Measurements from ENCODE around the gene DQX1. TPM values are rescaled to one million over a fixed set of nuclear protein-coding genes. Genes with fewer than 3 reads are reported as not detected.
A peak's percentile ranks its signal among the peaks of the same experiment; 100 is the strongest.

The DQX1 gene
- total and polyA plus RNA-seq, 2 of the 8 experiments (the other 6 are each of a cell fraction or from before 2014, with no cell fraction given) = 0.76 to 1.1 TPM

DNA sequence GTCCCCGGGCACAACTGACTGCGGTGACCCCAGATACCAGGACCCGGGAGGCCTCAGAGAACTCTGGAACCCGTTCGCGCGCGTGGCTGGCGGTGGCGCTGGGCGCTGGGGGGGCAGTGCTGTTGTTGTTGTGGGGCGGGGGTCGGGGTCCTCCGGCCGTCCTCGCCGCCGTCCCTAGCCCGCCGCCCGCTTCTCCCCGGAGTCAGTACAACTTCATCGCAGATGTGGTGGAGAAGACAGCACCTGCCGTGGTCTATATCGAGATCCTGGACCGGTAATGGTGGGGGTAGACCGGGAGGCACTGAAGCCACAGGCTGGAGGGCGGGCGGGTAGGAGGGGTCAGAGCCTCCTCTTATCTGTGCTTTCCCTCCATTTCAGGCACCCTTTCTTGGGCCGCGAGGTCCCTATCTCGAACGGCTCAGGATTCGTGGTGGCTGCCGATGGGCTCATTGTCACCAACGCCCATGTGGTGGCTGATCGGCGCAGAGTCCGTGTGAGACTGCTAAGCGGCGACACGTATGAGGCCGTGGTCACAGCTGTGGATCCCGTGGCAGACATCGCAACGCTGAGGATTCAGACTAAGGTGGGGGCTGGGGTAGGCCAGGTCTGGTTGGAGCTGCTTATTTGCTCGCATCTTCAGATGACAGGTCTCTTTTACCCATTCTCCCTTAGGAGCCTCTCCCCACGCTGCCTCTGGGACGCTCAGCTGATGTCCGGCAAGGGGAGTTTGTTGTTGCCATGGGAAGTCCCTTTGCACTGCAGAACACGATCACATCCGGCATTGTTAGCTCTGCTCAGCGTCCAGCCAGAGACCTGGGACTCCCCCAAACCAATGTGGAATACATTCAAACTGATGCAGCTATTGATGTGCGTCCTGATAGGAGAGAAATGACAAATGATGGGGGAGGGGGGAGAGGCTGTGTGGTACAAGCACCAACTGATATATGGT, 4.5 kb upstream of the DQX1 start (continued):
- TF ChIP-seq, protein P1, sequence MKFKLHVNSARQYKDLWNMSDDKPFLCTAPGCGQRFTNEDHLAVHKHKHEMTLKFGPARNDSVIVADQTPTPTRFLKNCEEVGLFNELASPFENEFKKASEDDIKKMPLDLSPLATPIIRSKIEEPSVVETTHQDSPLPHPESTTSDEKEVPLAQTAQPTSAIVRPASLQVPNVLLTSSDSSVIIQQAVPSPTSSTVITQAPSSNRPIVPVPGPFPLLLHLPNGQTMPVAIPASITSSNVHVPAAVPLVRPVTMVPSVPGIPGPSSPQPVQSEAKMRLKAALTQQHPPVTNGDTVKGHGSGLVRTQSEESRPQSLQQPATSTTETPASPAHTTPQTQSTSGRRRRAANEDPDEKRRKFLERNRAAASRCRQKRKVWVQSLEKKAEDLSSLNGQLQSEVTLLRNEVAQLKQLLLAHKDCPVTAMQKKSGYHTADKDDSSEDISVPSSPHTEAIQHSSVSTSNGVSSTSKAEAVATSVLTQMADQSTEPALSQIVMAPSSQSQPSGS (IDR thresholded peaks at IDR 0.05; ENCODE audit: low read length) = no peak
- TF ChIP-seq, protein P2, sequence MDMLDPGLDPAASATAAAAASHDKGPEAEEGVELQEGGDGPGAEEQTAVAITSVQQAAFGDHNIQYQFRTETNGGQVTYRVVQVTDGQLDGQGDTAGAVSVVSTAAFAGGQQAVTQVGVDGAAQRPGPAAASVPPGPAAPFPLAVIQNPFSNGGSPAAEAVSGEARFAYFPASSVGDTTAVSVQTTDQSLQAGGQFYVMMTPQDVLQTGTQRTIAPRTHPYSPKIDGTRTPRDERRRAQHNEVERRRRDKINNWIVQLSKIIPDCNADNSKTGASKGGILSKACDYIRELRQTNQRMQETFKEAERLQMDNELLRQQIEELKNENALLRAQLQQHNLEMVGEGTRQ (IDR thresholded peaks at IDR 0.05; ENCODE audit: low read length) = no peak
- TF ChIP-seq EGR1 (IDR thresholded peaks at IDR 0.05; ENCODE audit: borderline replicate concordance, low read depth, low read length) = no peak
- TF ChIP-seq KDM1A (IDR thresholded peaks at IDR 0.05; ENCODE audit: borderline replicate concordance, low read length) = no peak
- TF ChIP-seq, protein P3, sequence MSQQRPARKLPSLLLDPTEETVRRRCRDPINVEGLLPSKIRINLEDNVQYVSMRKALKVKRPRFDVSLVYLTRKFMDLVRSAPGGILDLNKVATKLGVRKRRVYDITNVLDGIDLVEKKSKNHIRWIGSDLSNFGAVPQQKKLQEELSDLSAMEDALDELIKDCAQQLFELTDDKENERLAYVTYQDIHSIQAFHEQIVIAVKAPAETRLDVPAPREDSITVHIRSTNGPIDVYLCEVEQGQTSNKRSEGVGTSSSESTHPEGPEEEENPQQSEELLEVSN (IDR thresholded peaks at IDR 0.05) = peak; percentile 92
- no peak for TF ChIP-seq NRF1 (IDR thresholded peaks at IDR 0.05; ENCODE audit: low read depth, low read length)
